IgD-negative memory B cell (primary cell): ENCODE results near the gene FURIN. TPM values are rescaled to one million over a fixed set of nuclear protein-coding genes. Genes with fewer than 3 reads are reported as not detected.
"Not testable (repeated sequence)": the region's sequence is repeated elsewhere in the genome, so short reads cannot be mapped to it uniquely, and the experiment has no call there.

Experiments
- H3K27ac Mint-ChIP-seq, 3 donors: one replicate each; pipeline ENCODE4 v1.8.0; 2020 to 2022; ENCODE audit warnings: mild to moderate bottlenecking in 3 of 3, mixed read lengths in 3 of 3, moderate library complexity in 1 of 3
- H3K27me3 Mint-ChIP-seq: one replicate; pipeline ENCODE4 v1.8.0; 2021; ENCODE audit warnings: mixed read lengths
- H3K36me3 Mint-ChIP-seq: one replicate; pipeline ENCODE4 v1.8.0; 2020; ENCODE audit warnings: mild to moderate bottlenecking, mixed read lengths
- H3K4me1 Mint-ChIP-seq, 3 donors: one replicate each; pipeline ENCODE4 v1.8.0; 2020 to 2022; ENCODE audit warnings: mixed read lengths in 3 of 3, mild to moderate bottlenecking in 1 of 3
- H3K4me3 Mint-ChIP-seq, 4 donors: one replicate each; pipeline ENCODE4 v1.8.0; 2020 to 2022; ENCODE audit warnings: mild to moderate bottlenecking in 4 of 4, mixed read lengths in 4 of 4, moderate library complexity in 3 of 4
- H3K9me3 Mint-ChIP-seq, 3 donors: one replicate each; pipeline ENCODE4 v1.8.0; 2020 to 2021; ENCODE audit warnings: mixed read lengths in 3 of 3, mild to moderate bottlenecking in 1 of 3
- polyA plus RNA-seq: library from polyadenylated mRNA; unstranded; fragments of 300-500 nt; fragmentation: Illumina TruSeq; gene quantifications from one replicate; pipeline ENCODE4 v1.2.3, GENCODE V29; 2021

FURIN gene
- polyA plus RNA-seq, 1 donor from 2014 or later, result 9.7 TPM

DNA sequence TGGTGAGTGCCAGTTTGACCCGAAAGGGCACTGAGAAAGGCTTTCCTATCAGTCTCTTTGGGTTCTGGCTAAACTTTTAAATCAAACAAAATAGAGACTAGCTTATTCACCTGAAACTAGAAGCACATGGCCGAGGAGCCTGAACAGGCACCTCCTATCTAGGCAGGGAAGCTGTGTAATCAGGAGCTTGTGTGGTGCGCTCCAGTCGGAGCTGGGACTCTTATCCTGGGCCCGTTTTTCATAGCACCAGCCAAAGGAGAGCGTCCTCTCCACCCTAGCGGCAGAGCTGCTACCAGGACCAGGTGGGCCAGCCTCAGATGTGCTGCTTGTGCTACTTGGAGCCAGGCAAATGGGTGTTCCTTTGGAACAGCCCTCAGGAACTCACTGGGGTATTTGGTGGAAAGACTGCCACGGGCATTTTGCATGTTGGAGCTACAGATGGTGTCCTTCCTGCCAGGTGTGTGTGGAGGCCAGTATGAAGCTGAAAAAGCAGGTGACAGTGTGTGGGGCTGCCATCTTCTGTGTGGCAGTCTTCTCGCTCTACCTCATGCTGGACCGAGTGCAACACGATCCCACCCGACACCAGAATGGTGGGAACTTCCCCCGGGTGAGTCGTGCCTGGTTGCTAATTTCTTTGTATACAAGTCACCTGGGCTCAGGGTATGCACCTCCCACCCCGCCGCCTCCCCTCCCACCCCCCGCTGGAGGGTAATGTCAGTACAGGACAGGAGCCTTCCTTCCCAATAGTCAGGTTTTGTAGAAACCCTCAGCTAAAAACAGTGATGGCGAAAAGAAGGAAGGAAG, 35.5 kb downstream of the FURIN start:
- H3K36me3 Mint-ChIP-seq, result peaks cover 4% of the 10 kb centered on the region
- H3K4me3 Mint-ChIP-seq, result peak overlapping the region; percentile 81 to 95 (median 91)

DNA sequence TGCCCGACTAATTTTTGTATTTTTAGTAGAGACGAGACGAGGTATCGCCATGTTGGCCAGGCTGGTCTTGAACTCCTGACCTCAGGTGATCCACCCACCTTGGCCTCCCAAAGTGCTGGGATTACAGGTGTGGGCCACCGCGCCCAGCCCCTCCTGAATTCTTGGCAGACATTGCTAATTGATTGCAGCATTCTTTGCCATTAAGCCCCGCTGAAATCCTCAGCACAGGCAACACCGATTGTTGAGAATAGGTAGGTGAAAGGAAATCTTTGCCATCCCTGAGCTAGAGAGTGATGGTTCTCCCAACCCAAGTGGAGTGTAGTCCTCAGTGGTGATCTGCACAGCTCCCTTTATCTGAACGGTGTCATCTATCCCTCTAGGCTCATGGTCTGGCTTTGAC, 36.4 kb downstream of the FURIN start:
- Mint-ChIP-seq H3K4me1 (peaks cover 16 to 22% (median 18%) of the 10 kb centered on the region in 3 donors), H3K27ac (no peak overlapping the region), H3K36me3 (peaks cover 4% of the 10 kb centered on the region), H3K27me3 (no peaks in the 10 kb centered on the region), H3K4me3 (peak overlapping the region in 2 of 4 donors; percentile 72 to 90), H3K9me3 (no peaks in the 10 kb centered on the region)

More for the DNA sequence above, 35.5 kb downstream of the FURIN start:
- Mint-ChIP-seq H3K27me3 (no peaks in the 10 kb centered on the region), H3K4me1 (peaks cover 16 to 22% (median 20%) of the 10 kb centered on the region in 3 donors), H3K27ac (peak overlapping the region in 1 of 3 donors; percentile 82), H3K9me3 (no peaks in the 10 kb centered on the region)

GRCh38 chr15:90905306-90906180, 37.2 kb downstream of the FURIN start:
- Mint-ChIP-seq H3K4me1 (peaks cover 14 to 22% (median 18%) of the 10 kb centered on the region in 3 donors), H3K36me3 (peaks cover 4% of the 10 kb centered on the region), H3K4me3 (peak overlapping the region in 1 of 4 donors; percentile 90), H3K27ac (peak overlapping the region in 1 of 3 donors; percentile 12), H3K27me3 (no peaks in the 10 kb centered on the region), H3K9me3 (no peaks in the 10 kb centered on the region)

DNA sequence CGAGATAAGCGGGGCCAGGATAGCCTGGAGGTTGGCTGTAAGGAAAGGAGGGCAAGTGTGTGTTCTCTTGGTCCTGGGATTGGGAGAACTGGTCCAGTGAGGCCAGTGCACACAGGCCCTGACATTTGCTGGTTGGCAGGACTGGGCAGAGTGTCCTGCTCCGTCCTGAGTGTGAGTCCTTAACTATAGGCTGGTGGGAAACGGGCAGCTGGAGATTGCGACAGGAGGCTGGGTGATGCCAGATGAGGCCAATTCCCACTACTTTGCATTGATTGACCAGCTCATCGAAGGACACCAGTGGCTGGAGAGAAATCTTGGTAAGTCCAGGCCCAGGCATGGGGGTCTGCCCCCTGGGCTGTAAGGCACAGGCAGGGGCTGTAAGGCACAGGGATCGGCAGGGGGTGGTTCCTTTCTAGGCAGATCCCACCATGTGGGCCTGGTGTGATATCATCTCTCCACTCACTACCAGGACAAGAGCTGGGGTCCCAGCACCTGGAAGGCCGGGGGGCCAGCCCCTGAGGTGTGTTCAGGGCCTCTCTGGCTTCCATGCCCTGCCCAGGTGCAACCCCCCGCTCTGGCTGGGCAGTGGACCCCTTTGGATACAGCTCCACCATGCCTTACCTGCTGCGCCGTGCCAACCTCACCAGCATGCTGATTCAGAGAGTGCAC, 37.9 kb downstream of the FURIN start:
- Mint-ChIP-seq H3K27me3 (no peaks in the 10 kb centered on the region), H3K27ac (no peak overlapping the region), H3K9me3 (no peaks in the 10 kb centered on the region), H3K36me3 (peaks cover 4% of the 10 kb centered on the region), H3K4me1 (peaks cover 11 to 20% (median 16%) of the 10 kb centered on the region in 3 donors), H3K4me3 (peak overlapping the region in 1 of 4 donors; percentile 28)

- H3K4me1 Mint-ChIP-seq, result peaks cover 2 to 12% (median 7%) of the 10 kb centered on the region in 3 donors
- peak overlapping the region in 1 of 4 donors; percentile 71 for H3K4me3 Mint-ChIP-seq
- no peaks in the 10 kb centered on the region for H3K27me3 Mint-ChIP-seq
- H3K9me3 Mint-ChIP-seq, result no peaks in the 10 kb centered on the region
- peaks cover 6% of the 10 kb centered on the region for H3K36me3 Mint-ChIP-seq
- H3K27ac Mint-ChIP-seq, result peak overlapping the region in 2 of 3 donors; percentile 25 to 76
These were observed 38.8 kb downstream of the FURIN start for GRCh38 chr15:90907051-90907660.

- Mint-ChIP-seq H3K4me1 (peaks cover 2 to 9% (median 7%) of the 10 kb centered on the region in 3 donors), H3K4me3 (peak overlapping the region in 1 of 4 donors; percentile 71)
These were observed 39.6 kb downstream of the FURIN start for GRCh38 chr15:90907838-90908507.

GRCh38 chr15:90909449-90909848, 41.1 kb downstream of the FURIN start:
- not testable (repeated sequence) for H3K27ac Mint-ChIP-seq, H3K4me1 Mint-ChIP-seq, H3K36me3 Mint-ChIP-seq, H3K4me3 Mint-ChIP-seq, H3K9me3 Mint-ChIP-seq, H3K27me3 Mint-ChIP-seq

More at GRCh38 chr15:90907838-90908507, 39.6 kb downstream of the FURIN start:
- Mint-ChIP-seq H3K27me3 (no peaks in the 10 kb centered on the region), H3K36me3 (peaks cover 6% of the 10 kb centered on the region), H3K9me3 (no peaks in the 10 kb centered on the region), H3K27ac (no peak overlapping the region)

GRCh38 chr15:90909976-90910375, 41.6 kb downstream of the FURIN start:
- Mint-ChIP-seq H3K4me3 (no peak overlapping the region), H3K27ac (no peak overlapping the region), H3K9me3 (no peaks in the 10 kb centered on the region), H3K36me3 (peaks cover 6% of the 10 kb centered on the region), H3K4me1 (peaks cover 0 to 2% (median 1%) of the 10 kb centered on the region in 3 donors), H3K27me3 (no peaks in the 10 kb centered on the region)

DNA sequence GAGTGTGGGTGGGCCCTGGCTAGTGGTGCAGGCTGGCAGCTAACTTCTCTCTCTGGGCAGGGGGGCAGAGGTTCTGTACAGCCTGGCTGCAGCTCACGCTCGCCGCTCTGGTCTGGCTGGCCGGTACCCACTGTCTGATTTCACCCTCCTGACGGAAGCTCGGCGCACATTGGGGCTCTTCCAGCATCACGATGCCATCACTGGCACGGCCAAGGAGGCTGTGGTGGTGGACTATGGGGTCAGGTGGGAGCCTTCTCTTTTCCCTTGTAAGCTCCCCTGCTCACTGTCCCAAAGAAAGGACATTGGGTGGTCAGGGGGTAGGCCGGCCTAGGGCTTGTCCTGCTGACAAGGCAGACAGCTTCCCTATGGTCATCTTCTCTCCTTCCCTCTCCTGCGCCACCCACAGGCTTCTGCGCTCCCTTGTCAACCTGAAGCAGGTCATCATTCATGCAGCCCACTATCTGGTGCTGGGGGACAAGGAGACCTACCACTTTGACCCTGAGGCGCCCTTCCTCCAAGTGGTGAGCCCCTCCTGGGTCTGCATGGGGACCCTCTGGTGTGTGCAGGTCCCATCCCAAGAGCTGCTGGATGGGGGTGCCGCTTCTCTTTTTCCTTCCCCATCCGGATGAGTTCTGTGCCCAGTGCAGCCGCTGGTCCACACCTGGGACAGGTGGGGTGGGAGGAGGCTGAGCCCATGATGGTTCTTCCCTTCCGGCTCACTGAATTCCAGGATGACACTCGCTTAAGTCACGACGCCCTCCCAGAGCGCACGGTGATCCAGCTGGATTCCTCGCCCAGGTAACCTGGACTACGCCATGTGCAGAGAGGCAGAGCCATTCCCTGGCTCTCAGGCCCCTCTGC, 42.3 kb downstream of the FURIN start:
- Mint-ChIP-seq H3K27me3 (no peaks in the 10 kb centered on the region), H3K27ac (no peak overlapping the region), H3K9me3 (no peaks in the 10 kb centered on the region), H3K36me3 (peaks cover 4% of the 10 kb centered on the region), H3K4me1 (no peaks in the 10 kb centered on the region), H3K4me3 (no peak overlapping the region)

DNA sequence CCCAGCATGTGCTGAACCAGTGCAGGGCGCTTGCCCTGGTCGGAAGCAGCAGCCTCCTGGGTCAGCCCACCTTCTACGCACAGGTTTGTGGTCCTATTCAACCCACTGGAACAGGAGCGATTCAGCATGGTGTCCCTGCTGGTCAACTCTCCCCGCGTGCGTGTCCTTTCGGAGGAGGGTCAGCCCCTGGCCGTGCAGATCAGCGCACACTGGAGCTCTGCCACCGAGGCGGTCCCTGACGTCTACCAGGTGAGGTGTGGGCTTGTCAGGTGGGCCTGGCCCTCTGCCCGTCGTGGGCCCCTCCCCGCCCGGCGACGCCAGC, 42.9 kb downstream of the FURIN start:
- H3K27me3 Mint-ChIP-seq, result no peaks in the 10 kb centered on the region

GRCh38 chr15:90911906-90912769, 43.8 kb downstream of the FURIN start:
- no peaks in the 10 kb centered on the region for H3K27me3 Mint-ChIP-seq
- peaks cover 0 to under 1% (median 0%) of the 10 kb centered on the region in 3 donors for H3K4me1 Mint-ChIP-seq
- H3K27ac Mint-ChIP-seq, result peak overlapping the region in 1 of 3 donors; percentile 84
- H3K4me3 Mint-ChIP-seq, result no peak overlapping the region
- peaks cover 4% of the 10 kb centered on the region for H3K36me3 Mint-ChIP-seq
- H3K9me3 Mint-ChIP-seq, result no peaks in the 10 kb centered on the region

More for the DNA sequence above, 42.9 kb downstream of the FURIN start:
- Mint-ChIP-seq H3K9me3 (no peaks in the 10 kb centered on the region), H3K4me1 (no peaks in the 10 kb centered on the region), H3K4me3 (no peak overlapping the region), H3K27ac (no peak overlapping the region), H3K36me3 (peaks cover 4% of the 10 kb centered on the region)

GRCh38 chr15:90912770-90913075, 44.3 kb downstream of the FURIN start:
- Mint-ChIP-seq H3K9me3 (no peaks in the 10 kb centered on the region), H3K27ac (no peak overlapping the region), H3K4me3 (peak overlapping the region in 1 of 4 donors; percentile 27), H3K27me3 (no peaks in the 10 kb centered on the region), H3K36me3 (peaks cover 4% of the 10 kb centered on the region), H3K4me1 (peaks cover 0 to 2% (median 0%) of the 10 kb centered on the region in 3 donors)
